Ascending aorta (tissue), 2 donors: Measurements from ENCODE around the gene ZMIZ1. TPM values are rescaled to one million over a fixed set of nuclear protein-coding genes. Genes with fewer than 3 reads are reported as not detected.

Source experiments
- DNase-seq, 2 donors: peaks; one replicate each; pipeline ENCODE4 v3.0.0-alpha.2; 2019; ENCODE audit warnings: low spot score in 2 of 2
- H3K27ac ChIP-seq, 2 donors: fragments of 200-600 bp; sonication (generic); one replicate each; pipeline ENCODE4 v1.5.1; 2016 to 2017; ENCODE audit warnings: mild to moderate bottlenecking in 1 of 2
- H3K27me3 ChIP-seq: fragments of 200-600 bp; sonication (generic); one replicate; pipeline ENCODE4 v1.5.1; 2017
- H3K36me3 ChIP-seq, 2 donors: fragments of 200-600 bp; sonication (generic); one replicate each; pipeline ENCODE4 v1.5.1; 2016
- H3K4me1 ChIP-seq, 2 donors: fragments of 200-600 bp; sonication (generic); one replicate each; pipeline ENCODE4 v1.5.1; 2016 to 2017; ENCODE audit warnings: mild to moderate bottlenecking in 1 of 2
- H3K4me3 ChIP-seq, 2 donors: fragments of 200-600 bp; sonication (generic); one replicate each; pipeline ENCODE4 v1.5.1; 2016 to 2017; ENCODE audit warnings: mild to moderate bottlenecking in 1 of 2
- H3K9me3 ChIP-seq, 2 donors: fragments of 200-600 bp; sonication (generic); one replicate each; pipeline ENCODE4 v1.5.1; 2016
- intact Hi-C: fragments of 100-400 bp; cut with DNase I; formaldehyde crosslinking; loops from one replicate; pipeline ENCODE4 v1.15.1; 2023
- total RNA-seq: library from RNA; depleted of rRNA; stranded (reverse); fragments of >200 nt; gene quantifications from one replicate; pipeline ENCODE4 v1.1.0, GENCODE V29; 2016
- TF ChIP-seq, protein P1 (sequence below), 3 experiments: fragments of 200-600 bp in 2 of 3; fragments of 450-650 bp in 1 of 3; sonication (generic) in 2 of 3; IDR thresholded peaks; one replicate each; pipeline ENCODE4 v1.5.1; 2016 to 2019; ENCODE audit warnings: antibody characterized with exemption in 3 of 3, mild to moderate bottlenecking in 1 of 3, moderate library complexity in 1 of 3

Gene ZMIZ1
- total RNA-seq, 1 donor from 2014 or later = 96.2 TPM

DNA sequence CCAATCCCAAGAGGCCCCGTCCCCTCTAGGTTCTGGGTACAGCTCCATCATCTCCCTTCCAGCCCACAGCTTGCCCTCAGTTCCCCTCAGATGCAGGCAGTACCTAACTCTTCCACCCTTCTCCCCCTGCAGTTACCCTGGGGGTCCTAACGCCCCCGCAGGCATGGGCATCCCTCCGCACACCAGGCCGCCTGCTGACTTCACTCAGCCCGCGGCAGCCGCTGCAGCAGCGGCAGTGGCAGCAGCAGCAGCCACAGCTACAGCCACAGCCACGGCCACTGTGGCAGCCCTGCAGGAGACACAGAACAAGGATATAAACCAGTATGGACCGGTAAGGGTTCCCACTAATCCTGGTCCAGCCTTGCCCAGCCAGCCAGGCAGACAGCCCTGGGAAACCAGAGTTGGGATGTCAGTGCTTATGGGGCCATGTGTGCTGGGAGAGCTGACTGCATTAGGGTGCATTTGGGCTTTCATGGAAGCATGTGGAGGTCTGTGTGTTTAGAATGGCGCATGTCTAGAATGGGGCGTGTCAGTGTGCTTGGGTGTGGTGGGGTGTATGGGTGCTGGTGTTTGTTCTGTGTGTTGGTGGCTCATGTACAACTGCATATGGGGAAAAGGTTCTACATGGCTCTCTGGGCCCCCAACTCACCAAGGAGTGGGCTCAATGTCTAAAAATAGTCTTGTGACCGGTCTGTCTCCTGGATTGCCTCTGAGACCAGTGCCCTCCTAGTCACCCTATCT, 223.4 kb downstream of the ZMIZ1 start:
- no peaks in the 10 kb centered on the region for H3K4me1 ChIP-seq
- H3K36me3 ChIP-seq = peaks cover 43 to 69% of the 10 kb centered on the region in 2 donors
- intact Hi-C loops = no loop called here
- no peak overlapping the region for H3K27ac ChIP-seq
- no peak for DNase-seq
- no peak overlapping the region for H3K4me3 ChIP-seq
- TF ChIP-seq, protein P1, sequence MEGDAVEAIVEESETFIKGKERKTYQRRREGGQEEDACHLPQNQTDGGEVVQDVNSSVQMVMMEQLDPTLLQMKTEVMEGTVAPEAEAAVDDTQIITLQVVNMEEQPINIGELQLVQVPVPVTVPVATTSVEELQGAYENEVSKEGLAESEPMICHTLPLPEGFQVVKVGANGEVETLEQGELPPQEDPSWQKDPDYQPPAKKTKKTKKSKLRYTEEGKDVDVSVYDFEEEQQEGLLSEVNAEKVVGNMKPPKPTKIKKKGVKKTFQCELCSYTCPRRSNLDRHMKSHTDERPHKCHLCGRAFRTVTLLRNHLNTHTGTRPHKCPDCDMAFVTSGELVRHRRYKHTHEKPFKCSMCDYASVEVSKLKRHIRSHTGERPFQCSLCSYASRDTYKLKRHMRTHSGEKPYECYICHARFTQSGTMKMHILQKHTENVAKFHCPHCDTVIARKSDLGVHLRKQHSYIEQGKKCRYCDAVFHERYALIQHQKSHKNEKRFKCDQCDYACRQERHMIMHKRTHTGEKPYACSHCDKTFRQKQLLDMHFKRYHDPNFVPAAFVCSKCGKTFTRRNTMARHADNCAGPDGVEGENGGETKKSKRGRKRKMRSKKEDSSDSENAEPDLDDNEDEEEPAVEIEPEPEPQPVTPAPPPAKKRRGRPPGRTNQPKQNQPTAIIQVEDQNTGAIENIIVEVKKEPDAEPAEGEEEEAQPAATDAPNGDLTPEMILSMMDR (IDR thresholded peaks at IDR 0.05) = no peak
- no peaks in the 10 kb centered on the region for H3K27me3 ChIP-seq
- H3K9me3 ChIP-seq = no peaks in the 10 kb centered on the region

DNA sequence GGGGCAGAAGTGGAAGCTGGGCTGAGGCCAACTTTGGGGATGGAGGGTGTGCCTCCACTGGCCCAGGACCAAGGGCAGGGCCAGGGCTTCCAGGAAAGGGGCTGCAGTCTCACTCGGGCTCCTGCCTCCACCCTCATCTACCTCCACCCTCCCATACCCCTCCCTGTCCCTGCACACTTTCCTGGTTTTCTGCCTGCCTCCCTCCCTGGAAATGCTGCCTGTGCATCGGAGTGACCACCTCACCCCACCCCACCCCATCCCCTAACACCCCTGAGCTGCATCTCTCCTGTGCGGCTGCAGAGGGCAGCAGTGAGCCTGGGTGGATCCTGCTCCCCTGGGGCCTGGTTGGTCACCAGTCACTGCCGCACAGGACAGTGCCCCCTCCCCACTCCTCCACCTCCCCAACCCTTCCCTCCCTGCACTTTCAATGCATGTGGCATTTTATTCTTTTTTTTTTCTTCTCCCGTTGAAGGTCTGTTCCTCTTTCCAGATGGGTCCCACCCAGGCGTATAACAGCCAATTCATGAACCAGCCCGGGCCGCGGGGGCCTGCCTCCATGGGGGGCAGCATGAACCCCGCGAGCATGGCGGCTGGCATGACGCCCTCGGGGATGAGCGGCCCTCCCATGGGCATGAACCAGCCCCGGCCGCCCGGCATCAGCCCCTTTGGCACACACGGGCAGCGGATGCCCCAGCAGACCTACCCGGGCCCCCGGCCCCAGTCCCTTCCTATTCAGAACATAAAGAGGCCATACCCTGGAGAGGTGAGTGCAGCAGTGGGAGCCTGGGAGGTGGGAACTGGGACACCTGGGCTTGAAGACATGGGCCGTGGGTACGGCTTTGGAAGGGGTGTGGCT, 224.4 kb downstream of the ZMIZ1 start:
- intact Hi-C loops = no loop called here
- Histone ChIP-seq H3K4me3 (no peak overlapping the region), H3K27me3 (no peaks in the 10 kb centered on the region), H3K4me1 (no peaks in the 10 kb centered on the region), H3K9me3 (no peaks in the 10 kb centered on the region), H3K27ac (peak overlapping the region; percentile 23 to 28), H3K36me3 (peaks cover 52 to 76% of the 10 kb centered on the region in 2 donors)
- no peak for DNase-seq
- TF ChIP-seq, protein P1 (IDR thresholded peaks at IDR 0.05) = peak in 1 of 3 experiments; percentile 26

DNA sequence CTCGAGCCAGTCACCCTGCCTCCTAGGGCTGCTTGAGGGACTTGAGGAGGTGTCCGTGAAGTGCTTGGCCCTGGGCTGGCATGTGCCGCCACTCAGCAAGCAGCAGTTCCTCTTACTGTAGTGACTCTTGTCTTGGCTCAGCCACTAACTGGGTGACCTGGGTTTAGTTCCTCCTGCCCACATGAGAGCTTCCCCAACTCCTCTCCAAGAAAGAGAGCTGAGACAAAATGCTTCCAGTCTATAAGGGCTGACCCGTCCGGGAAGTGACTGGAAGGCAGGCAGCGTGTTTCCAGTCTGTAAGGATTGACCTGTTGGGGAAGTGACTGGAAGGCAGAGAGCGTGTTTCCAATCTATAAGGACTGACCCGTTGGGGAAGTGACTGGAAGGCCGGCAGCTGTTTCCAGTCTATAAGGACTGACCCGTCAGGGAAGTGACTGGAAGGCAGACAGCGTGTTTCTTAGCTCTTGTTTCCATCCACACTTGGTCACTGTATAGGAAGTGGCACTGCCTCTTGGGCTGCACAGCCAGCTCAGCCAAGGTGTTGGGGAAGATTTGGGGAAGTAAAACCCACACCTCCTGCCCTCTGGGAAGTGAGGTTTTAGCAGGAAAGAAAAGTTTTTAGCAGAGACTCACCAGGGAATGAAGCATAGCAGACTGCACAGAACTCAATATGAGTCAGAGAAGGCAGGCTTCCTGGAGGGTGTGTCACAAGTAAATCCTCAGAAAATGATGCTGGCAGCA, 225.2 kb downstream of the ZMIZ1 start:
- TF ChIP-seq, protein P1 (IDR thresholded peaks at IDR 0.05) = no peak
- intact Hi-C loops = no loop called here
- DNase-seq = peak in 1 of 2 donors; percentile 38
- Histone ChIP-seq H3K4me1 (peaks cover 2 to 6% of the 10 kb centered on the region in 2 donors), H3K4me3 (no peak overlapping the region), H3K9me3 (no peaks in the 10 kb centered on the region), H3K27ac (peak overlapping the region; percentile 23 to 28), H3K36me3 (peaks cover 58 to 85% of the 10 kb centered on the region in 2 donors), H3K27me3 (no peaks in the 10 kb centered on the region)

DNA sequence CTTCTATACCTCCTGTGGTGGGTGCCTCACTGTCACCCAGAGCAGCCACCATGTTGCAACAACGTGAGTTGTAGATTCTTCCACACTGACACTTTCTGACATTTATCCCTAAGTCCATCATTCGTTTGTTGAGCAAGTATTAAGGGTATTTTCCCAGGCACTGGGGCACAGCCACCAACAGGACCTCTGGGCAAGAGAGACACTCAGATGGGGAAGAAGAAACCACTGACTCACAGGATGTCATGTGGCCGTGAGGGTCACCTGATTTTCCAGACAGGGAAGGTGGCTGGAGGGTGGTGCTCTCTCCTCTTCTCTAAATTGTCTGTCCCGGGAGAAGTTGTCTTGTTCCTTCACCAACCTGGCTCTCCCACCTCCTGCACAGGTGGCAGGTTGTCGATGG, 226.8 kb downstream of the ZMIZ1 start:
- no peak overlapping the region for H3K4me3 ChIP-seq
- H3K27me3 ChIP-seq = no peaks in the 10 kb centered on the region
- intact Hi-C loops = no loop called here
- no peaks in the 10 kb centered on the region for H3K9me3 ChIP-seq
- no peak for DNase-seq
- peaks cover 71 to 89% of the 10 kb centered on the region in 2 donors for H3K36me3 ChIP-seq
- no peak overlapping the region for H3K27ac ChIP-seq
- TF ChIP-seq, protein P1 (IDR thresholded peaks at IDR 0.05) = no peak
- peaks cover 3 to 14% of the 10 kb centered on the region in 2 donors for H3K4me1 ChIP-seq

DNA sequence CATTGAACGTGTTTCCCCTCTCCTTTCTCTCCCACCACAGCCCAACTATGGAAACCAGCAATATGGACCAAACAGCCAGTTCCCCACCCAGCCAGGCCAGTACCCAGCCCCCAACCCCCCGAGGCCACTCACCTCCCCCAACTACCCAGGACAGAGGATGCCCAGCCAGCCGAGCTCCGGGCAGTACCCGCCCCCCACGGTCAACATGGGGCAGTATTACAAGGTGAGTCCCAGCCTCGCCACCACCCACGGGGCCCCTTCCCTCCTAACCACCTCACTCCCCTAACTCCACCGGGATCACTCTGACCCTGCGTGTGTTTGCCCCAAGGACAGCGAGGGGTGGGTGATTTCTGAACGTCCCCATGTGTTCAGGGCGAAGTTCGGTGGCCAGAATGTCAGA, 227.7 kb downstream of the ZMIZ1 start:
- Histone ChIP-seq H3K36me3 (peaks cover 71 to 89% of the 10 kb centered on the region in 2 donors), H3K9me3 (no peaks in the 10 kb centered on the region), H3K4me3 (no peak overlapping the region), H3K27ac (no peak overlapping the region), H3K4me1 (peaks cover 3 to 14% of the 10 kb centered on the region in 2 donors), H3K27me3 (no peaks in the 10 kb centered on the region)
- intact Hi-C loops = no loop called here
- TF ChIP-seq, protein P1 (IDR thresholded peaks at IDR 0.05) = no peak
- DNase-seq = no peak
